K562 (cell line): ENCODE data around the gene MYL12A. TPM values are rescaled to one million over a fixed set of nuclear protein-coding genes. Genes with fewer than 3 reads are reported as not detected.
A peak's percentile ranks its signal among the peaks of the same experiment; 100 is the strongest.

ENCODE experiments used
- ARID2 ChIP-seq: fragments of 450-650 bp; IDR thresholded peaks from 2 replicates; pipeline ENCODE4 v1.6.1; 2017; ENCODE audit warnings: antibody characterized with exemption, mild to moderate bottlenecking
- BCOR ChIP-seq: fragments of 450-650 bp; IDR thresholded peaks from 2 replicates; pipeline ENCODE4 v1.6.1; 2016
- CBFA2T3 ChIP-seq: fragments of 450-650 bp; IDR thresholded peaks from 2 replicates; pipeline ENCODE4 v1.6.1; 2017
- CCAR2 ChIP-seq: fragments of 200-400 bp; formaldehyde crosslinking; IDR thresholded peaks from 2 replicates; pipeline ENCODE4 v1.6.1; 2017; ENCODE audit warnings: mild to moderate bottlenecking, low read depth, low read length
- ELK1 ChIP-seq: sonication (generic); formaldehyde crosslinking; IDR thresholded peaks from 2 replicates; pipeline ENCODE4 v1.8.1; 2022; ENCODE audit warnings: missing genetic modification reagents
- FUS ChIP-seq: fragments of 200-400 bp; formaldehyde crosslinking; optimal IDR thresholded peaks from 2 replicates; pipeline ENCODE3; 2017; ENCODE audit warnings: low read depth, low read length
- KLF6 ChIP-seq: fragments of 250-450 bp; sonication (Bioruptor Pico); IDR thresholded peaks from 2 replicates; pipeline ENCODE4 v1.4.0; 2020; ENCODE audit warnings: mild to moderate bottlenecking, moderate library complexity, borderline replicate concordance
- MYC ChIP-seq, 2 experiments: fragments of 250-450 bp in 1 of 2; sonication (Bioruptor Pico) in 1 of 2; IDR thresholded peaks; 2 replicates each; pipeline versions ENCODE4 v1.5.1 to v1.6.1; 2012 to 2021; ENCODE audit warnings: low read depth in 2 of 2, borderline replicate concordance in 1 of 2, improper control_type of control experiment in 1 of 2, low read length in 1 of 2, mild to moderate bottlenecking in 1 of 2, moderate library complexity in 1 of 2
- NCOA4 ChIP-seq: fragments of 450-650 bp; IDR thresholded peaks from 2 replicates; pipeline ENCODE4 v1.6.1; 2018; ENCODE audit warnings: mild to moderate bottlenecking; ENCODE audit not compliant: partially characterized antibody
- NCOA6 ChIP-seq: fragments of 450-650 bp; IDR thresholded peaks from 2 replicates; pipeline ENCODE4 v1.6.1; 2017; ENCODE audit warnings: mild to moderate bottlenecking
- NONO ChIP-seq, 2 experiments: fragments of 200-400 bp in 1 of 2; fragments of 450-650 bp in 1 of 2; formaldehyde crosslinking in 1 of 2; IDR thresholded peaks; 2 replicates each; pipeline ENCODE4 v1.6.1; 2017; ENCODE audit warnings: low read depth in 2 of 2, mild to moderate bottlenecking in 2 of 2, moderate library complexity in 2 of 2, low read length in 1 of 2
- POLR2B ChIP-seq: fragments of 450-650 bp; IDR thresholded peaks from 2 replicates; pipeline ENCODE4 v1.6.1; 2018; ENCODE audit warnings: low read depth; ENCODE audit not compliant: partially characterized antibody
- SIN3B ChIP-seq: fragments of 450-650 bp; IDR thresholded peaks from 2 replicates; pipeline ENCODE4 v1.6.1; 2017; ENCODE audit warnings: low read depth, mild to moderate bottlenecking, moderate library complexity
- TEAD1 ChIP-seq, 2 experiments: fragments of 450-650 bp in 1 of 2; sonication (generic) in 1 of 2; formaldehyde crosslinking; IDR thresholded peaks; 2 replicates each; pipeline versions ENCODE4 v1.4.0 to v1.8.0; 2020 to 2022; ENCODE audit warnings: mild to moderate bottlenecking in 2 of 2, missing genetic modification reagents in 1 of 2
- YBX1 ChIP-seq: fragments of 450-650 bp; IDR thresholded peaks from 2 replicates; pipeline ENCODE4 v1.7.1; 2016; ENCODE audit warnings: mild to moderate bottlenecking
- ZNF253 ChIP-seq: fragments of 250-450 bp; sonication (Bioruptor Pico); conservative IDR thresholded peaks from 2 replicates; pipeline ENCODE4 v1.6.1; 2021; ENCODE audit warnings: mild to moderate bottlenecking
- ZNF57 ChIP-seq: fragments of 450-650 bp; formaldehyde crosslinking; IDR thresholded peaks from 2 replicates; pipeline ENCODE4 v1.4.0; 2020; ENCODE audit warnings: mild to moderate bottlenecking, moderate library complexity
- ZNF830 ChIP-seq: fragments of 250-450 bp; sonication (Bioruptor Pico); IDR thresholded peaks from 2 replicates; pipeline ENCODE4 v1.5.0; 2021; ENCODE audit warnings: mild to moderate bottlenecking
- polyA plus RNA-seq, 8 experiments: library from polyadenylated mRNA; depleted of rRNA in 4 of 8; stranded (reverse) in 5 of 8; unstranded in 3 of 8; fragments of >200 nt; fragmentation: Nextera tagmentation in 2 of 8; fragmentation: Illumina TruSeq in 1 of 8; extraction: Ambion mirVana in 2 of 8; extraction: Trizol in 1 of 8; gene quantifications; 2 replicates each; pipeline versions ENCODE4 v1.2.1 to v1.2.3, GENCODE V29; 2011 to 2014; ENCODE audit warnings: inconsistent platforms in 1 of 8, missing spikeins in 1 of 8
- total RNA-seq, 7 experiments: library from RNA; depleted of rRNA in 6 of 7; stranded (reverse); fragments of >200 nt in 6 of 7; fragmentation: Illumina TruSeq in 2 of 7; extraction: Trizol in 2 of 7; gene quantifications; 2 replicates each; pipeline versions ENCODE4 v1.2.1 to v1.2.3, GENCODE V29; 2011 to 2021; ENCODE audit warnings: low replicate concordance in 1 of 7
- TF ChIP-seq, protein P1 (sequence below), 2 experiments: fragments of 450-650 bp; IDR thresholded peaks; 2 replicates each; pipeline ENCODE4 v1.6.1; 2016; ENCODE audit warnings: mild to moderate bottlenecking in 2 of 2, borderline replicate concordance in 1 of 2, low read depth in 1 of 2, moderate library complexity in 1 of 2

The MYL12A gene
- total and polyA plus RNA-seq, 9 of the 15 experiments (the other 6 are each of a cell fraction or from before 2014, with no cell fraction given): 308 to 1,031 (median 559) TPM

DNA sequence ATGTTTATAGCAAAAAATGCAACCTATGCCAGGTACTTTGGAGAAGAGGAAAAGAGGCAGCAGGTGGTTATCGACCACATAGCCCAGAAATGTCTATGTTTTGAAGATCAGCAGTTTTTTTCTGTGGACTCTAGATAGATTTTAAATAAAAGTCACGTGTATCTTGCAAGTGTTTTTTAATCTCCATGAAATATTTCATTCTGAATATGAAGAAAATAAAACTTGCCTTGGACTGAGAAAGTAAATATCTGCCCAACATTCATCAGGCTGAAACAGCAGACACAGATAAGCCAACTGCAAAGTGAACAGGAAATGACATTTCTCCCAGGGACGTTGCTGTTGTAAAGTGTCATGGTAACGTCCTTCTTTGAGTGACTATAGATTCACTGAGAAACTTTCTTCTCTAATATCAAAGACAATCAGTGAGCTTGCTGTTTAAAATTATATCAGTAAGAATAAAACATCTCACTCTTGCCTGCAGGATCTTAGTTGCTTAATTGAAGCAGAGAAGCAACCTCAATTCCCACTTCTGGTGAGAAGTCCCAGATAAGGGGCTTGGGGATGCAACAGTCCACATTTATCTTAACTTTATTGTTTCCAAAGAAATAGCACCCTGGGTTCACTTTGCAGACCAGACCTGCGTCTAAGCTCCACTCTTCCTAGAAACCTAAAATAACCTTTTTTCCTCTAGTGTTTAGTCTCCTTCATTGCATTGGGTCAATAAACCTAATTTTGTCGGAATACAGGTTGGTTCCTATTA is 34.1 kb upstream of the MYL12A start (continued):
- TF ChIP-seq ZNF57: no peak
- no peak for TF ChIP-seq ELK1
- no peak for TF ChIP-seq NONO (IDR thresholded peaks at IDR 0.05; ENCODE audit: low read depth in 2 of 2, low read length in 1 of 2)
- no peak for TF ChIP-seq CCAR2
- TF ChIP-seq POLR2B: no peak
- TF ChIP-seq TEAD1 (CRISPR knock-in tag; IDR thresholded peaks at IDR 0.05): 0 out of 4 replicates have a peak, but pooled peaks of 1 of the 2 experiments have one; percentile 37
- TF ChIP-seq NCOA6: no peak
- 0 out of 2 replicates have a peak, but pooled peaks have one; percentile 8 for TF ChIP-seq CBFA2T3
- no peak for TF ChIP-seq ARID2
- TF ChIP-seq NCOA4: no peak
- no peak for TF ChIP-seq ZNF253 (CRISPR knock-in tag)
- TF ChIP-seq YBX1: no peak
- no peak for TF ChIP-seq ZNF830 (CRISPR knock-in tag)
- TF ChIP-seq MYC (IDR thresholded peaks at IDR 0.05; ENCODE audit: low read depth, low read length): 0 out of 2 replicates have a peak, but pooled peaks have one; percentile 13
- TF ChIP-seq MYC (CRISPR knock-in tag; IDR thresholded peaks at IDR 0.05; ENCODE audit: borderline replicate concordance, low read depth): no peak
- TF ChIP-seq FUS: no peak
- no peak for TF ChIP-seq SIN3B
- no peak for TF ChIP-seq KLF6 (CRISPR knock-in tag)
- TF ChIP-seq, protein P1, sequence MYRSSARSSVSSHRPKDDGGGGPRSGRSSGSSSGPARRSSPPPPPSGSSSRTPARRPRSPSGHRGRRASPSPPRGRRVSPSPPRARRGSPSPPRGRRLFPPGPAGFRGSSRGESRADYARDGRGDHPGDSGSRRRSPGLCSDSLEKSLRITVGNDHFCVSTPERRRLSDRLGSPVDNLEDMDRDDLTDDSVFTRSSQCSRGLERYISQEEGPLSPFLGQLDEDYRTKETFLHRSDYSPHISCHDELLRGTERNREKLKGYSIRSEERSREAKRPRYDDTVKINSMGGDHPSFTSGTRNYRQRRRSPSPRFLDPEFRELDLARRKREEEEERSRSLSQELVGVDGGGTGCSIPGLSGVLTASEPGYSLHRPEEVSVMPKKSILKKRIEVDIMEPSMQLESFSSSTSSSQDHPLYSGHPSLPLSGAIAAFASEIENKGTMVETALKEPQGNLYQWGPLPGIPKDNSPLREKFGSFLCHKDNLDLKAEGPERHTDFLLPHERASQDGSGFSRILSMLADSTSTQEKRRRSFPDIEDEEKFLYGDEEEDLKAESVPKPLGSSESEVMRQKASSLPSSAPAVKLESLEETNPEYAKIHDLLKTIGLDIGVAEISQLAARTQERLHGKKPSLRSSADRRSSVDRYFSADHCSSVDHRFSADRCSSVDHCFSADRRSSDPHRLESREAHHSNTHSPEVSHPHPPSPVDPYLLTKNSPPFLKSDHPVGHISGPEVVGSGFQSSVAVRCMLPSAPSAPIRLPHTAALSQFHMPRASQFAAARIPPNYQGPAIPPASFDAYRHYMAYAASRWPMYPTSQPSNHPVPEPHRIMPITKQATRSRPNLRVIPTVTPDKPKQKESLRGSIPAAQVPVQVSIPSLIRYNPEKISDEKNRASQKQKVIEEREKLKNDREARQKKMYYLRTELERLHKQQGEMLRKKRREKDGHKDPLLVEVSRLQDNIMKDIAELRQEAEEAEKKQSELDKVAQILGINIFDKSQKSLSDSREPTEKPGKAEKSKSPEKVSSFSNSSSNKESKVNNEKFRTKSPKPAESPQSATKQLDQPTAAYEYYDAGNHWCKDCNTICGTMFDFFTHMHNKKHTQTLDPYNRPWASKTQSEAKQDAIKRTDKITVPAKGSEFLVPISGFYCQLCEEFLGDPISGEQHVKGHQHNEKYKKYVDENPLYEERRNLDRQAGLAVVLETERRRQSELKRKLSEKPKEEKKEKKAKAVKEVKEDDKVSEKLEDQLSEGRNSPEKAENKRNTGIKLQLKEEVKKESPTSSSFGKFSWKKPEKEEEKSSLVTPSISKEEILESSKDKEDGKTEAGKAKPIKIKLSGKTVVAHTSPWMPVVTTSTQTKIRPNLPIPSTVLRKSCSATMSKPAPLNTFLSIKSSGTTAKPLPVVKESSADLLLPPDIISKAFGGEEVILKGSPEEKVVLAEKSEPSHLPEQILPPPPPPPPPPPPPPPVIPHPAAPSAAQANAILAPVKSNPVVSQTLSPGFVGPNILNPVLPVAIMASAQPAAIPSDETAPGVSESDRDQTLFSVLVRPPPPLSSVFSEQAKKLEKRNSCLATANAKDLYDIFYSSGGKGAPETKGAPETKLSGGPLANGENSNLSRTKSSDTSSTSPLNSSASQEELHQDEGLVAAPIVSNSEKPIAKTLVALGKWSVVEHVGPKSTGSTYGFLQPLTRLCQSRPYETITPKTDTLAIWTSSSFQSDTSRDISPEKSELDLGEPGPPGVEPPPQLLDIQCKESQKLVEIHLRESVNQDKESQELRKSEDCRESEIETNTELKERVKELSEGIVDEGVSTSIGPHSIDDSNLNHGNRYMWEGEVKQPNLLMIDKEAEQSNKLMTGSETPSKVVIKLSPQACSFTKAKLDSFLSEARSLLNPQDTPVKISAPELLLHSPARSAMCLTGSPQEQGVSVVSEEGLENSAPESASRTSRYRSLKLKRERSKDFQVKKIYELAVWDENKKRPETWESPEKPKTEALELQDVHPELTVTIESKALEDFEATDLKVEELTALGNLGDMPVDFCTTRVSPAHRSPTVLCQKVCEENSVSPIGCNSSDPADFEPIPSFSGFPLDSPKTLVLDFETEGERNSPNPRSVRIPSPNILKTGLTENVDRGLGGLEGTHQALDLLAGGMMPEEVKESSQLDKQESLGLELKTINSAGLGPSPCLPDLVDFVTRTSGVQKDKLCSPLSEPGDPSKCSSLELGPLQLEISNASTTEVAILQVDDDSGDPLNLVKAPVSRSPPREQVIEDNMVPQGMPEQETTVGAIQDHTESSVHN (IDR thresholded peaks at IDR 0.05; ENCODE audit: borderline replicate concordance in 1 of 2, low read depth in 1 of 2): no peak
- TF ChIP-seq BCOR: no peak
